ENCODE results near the gene ATG5. TPM values are rescaled to one million over a fixed set of nuclear protein-coding genes. Genes with fewer than 3 reads are reported as not detected.

The ATG5 gene
- total and polyA plus RNA-seq, 9 of the 15 experiments (the other 6 are each of a cell fraction or from before 2014, with no cell fraction given), result 29.0 to 80.0 (median 53.2) TPM

- TF ChIP-seq, protein P1, sequence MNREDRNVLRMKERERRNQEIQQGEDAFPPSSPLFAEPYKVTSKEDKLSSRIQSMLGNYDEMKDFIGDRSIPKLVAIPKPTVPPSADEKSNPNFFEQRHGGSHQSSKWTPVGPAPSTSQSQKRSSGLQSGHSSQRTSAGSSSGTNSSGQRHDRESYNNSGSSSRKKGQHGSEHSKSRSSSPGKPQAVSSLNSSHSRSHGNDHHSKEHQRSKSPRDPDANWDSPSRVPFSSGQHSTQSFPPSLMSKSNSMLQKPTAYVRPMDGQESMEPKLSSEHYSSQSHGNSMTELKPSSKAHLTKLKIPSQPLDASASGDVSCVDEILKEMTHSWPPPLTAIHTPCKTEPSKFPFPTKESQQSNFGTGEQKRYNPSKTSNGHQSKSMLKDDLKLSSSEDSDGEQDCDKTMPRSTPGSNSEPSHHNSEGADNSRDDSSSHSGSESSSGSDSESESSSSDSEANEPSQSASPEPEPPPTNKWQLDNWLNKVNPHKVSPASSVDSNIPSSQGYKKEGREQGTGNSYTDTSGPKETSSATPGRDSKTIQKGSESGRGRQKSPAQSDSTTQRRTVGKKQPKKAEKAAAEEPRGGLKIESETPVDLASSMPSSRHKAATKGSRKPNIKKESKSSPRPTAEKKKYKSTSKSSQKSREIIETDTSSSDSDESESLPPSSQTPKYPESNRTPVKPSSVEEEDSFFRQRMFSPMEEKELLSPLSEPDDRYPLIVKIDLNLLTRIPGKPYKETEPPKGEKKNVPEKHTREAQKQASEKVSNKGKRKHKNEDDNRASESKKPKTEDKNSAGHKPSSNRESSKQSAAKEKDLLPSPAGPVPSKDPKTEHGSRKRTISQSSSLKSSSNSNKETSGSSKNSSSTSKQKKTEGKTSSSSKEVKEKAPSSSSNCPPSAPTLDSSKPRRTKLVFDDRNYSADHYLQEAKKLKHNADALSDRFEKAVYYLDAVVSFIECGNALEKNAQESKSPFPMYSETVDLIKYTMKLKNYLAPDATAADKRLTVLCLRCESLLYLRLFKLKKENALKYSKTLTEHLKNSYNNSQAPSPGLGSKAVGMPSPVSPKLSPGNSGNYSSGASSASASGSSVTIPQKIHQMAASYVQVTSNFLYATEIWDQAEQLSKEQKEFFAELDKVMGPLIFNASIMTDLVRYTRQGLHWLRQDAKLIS (CRISPR knock-in tag; IDR thresholded peaks at IDR 0.05), result peak; percentile 74
- TF ChIP-seq, protein P2, sequence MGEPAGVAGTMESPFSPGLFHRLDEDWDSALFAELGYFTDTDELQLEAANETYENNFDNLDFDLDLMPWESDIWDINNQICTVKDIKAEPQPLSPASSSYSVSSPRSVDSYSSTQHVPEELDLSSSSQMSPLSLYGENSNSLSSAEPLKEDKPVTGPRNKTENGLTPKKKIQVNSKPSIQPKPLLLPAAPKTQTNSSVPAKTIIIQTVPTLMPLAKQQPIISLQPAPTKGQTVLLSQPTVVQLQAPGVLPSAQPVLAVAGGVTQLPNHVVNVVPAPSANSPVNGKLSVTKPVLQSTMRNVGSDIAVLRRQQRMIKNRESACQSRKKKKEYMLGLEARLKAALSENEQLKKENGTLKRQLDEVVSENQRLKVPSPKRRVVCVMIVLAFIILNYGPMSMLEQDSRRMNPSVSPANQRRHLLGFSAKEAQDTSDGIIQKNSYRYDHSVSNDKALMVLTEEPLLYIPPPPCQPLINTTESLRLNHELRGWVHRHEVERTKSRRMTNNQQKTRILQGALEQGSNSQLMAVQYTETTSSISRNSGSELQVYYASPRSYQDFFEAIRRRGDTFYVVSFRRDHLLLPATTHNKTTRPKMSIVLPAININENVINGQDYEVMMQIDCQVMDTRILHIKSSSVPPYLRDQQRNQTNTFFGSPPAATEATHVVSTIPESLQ (CRISPR knock-in tag; IDR thresholded peaks at IDR 0.05), result peak; percentile 92; the same call in 1 of the 2 replicates
- TF ChIP-seq EP300 (IDR thresholded peaks at IDR 0.05; ENCODE audit: low read length) (peak; percentile 21), NEUROD1 (IDR thresholded peaks at IDR 0.05; ENCODE audit: borderline replicate concordance, low read depth, low read length, partially characterized antibody) (peak; percentile 48), SMARCC2 (IDR thresholded peaks at IDR 0.05; ENCODE audit: low read depth) (no peak), LCOR (CRISPR knock-in tag; IDR thresholded peaks at IDR 0.05) (peak; percentile 82; the same call in 1 of the 2 replicates), MBD2 (IDR thresholded peaks at IDR 0.05; ENCODE audit: borderline replicate concordance, low read depth) (peak; percentile 56; the same call in 1 of the 2 replicates), MEF2D (tag; conservative IDR thresholded peaks at IDR 0.05; ENCODE audit: low read depth) (no peak), NCOR1 (IDR thresholded peaks at IDR 0.05) (no peak; the same call in 1 of the 2 replicates), HMG20A (CRISPR knock-in tag; conservative IDR thresholded peaks at IDR 0.05) (no peak), MXD1 (CRISPR knock-in tag; IDR thresholded peaks at IDR 0.05; ENCODE audit: borderline replicate concordance, poor library complexity, severe bottlenecking) (peak; percentile 40), ETS1 (conservative IDR thresholded peaks at IDR 0.05; ENCODE audit: control insufficient read depth, low read depth, low read length) (peak; percentile 64; the same call in 1 of the 2 replicates), GABPA (tag; conservative IDR thresholded peaks at IDR 0.05; ENCODE audit: low read depth) (peak; percentile 95), BACH1 (tag; IDR thresholded peaks at IDR 0.05) (peak; percentile 97), HDAC8 (tag; IDR thresholded peaks at IDR 0.05) (no peak), KDM2B (CRISPR knock-in tag; IDR thresholded peaks at IDR 0.05) (no peak), DACH1 (IDR thresholded peaks at IDR 0.05; ENCODE audit: partially characterized antibody) (no peak), RAD21 (CRISPR knock-in tag; conservative IDR thresholded peaks at IDR 0.05 in 1 of 2, IDR thresholded peaks at IDR 0.05 in 1 of 2) (no peak), ELF1 (tag; IDR thresholded peaks at IDR 0.05) (peak; percentile 96), ZNF695 (CRISPR knock-in tag; IDR thresholded peaks at IDR 0.05) (no peak)
Observed at GRCh38 chr6:106325336-106326178, at the start of gene ATG5 (continued).

All from K562 (cell line).